Trophoblast cell (in vitro differentiated cells and primary cell): Measurements from ENCODE around the gene ERG28.
A peak's percentile ranks its signal among the peaks of the same experiment; 100 is the strongest.

Experiments
- DNase-seq, 2 donors: peaks; one replicate each; pipeline ENCODE4 v3.0.0-alpha.2; 2016
- H2AFZ ChIP-seq: 2 replicates; pipeline ENCODE4 v1.6.1; 2013; ENCODE audit warnings: low read length, moderate library complexity, mild to moderate bottlenecking; ENCODE audit not compliant: insufficient read depth, poor library complexity
- H2AK5ac ChIP-seq: 2 replicates; pipeline ENCODE4 v1.6.1; 2013; ENCODE audit warnings: mild to moderate bottlenecking, low read length
- H2BK120ac ChIP-seq: 2 replicates; pipeline ENCODE4 v1.6.1; 2013; ENCODE audit warnings: low read length, mild to moderate bottlenecking, moderate library complexity; ENCODE audit not compliant: insufficient read depth, poor library complexity
- H2BK12ac ChIP-seq: 2 replicates; pipeline ENCODE4 v1.6.1; 2013; ENCODE audit warnings: mild to moderate bottlenecking, low read length, moderate library complexity
- H2BK5ac ChIP-seq: 2 replicates; pipeline ENCODE4 v1.6.1; 2013; ENCODE audit warnings: low read length, low read depth, moderate library complexity, mild to moderate bottlenecking; ENCODE audit not compliant: poor library complexity
- H3K14ac ChIP-seq: 2 replicates; pipeline ENCODE4 v1.6.1; 2013; ENCODE audit warnings: mild to moderate bottlenecking, low read length
- H3K18ac ChIP-seq: 2 replicates; pipeline ENCODE4 v1.6.1; 2013; ENCODE audit warnings: mild to moderate bottlenecking, low read length
- H3K23ac ChIP-seq: 2 replicates; pipeline ENCODE4 v1.6.1; 2013; ENCODE audit warnings: low read length
- H3K27ac ChIP-seq: 2 replicates; pipeline ENCODE4 v1.5.1; 2013; ENCODE audit warnings: low read depth, mild to moderate bottlenecking, inconsistent platforms, low read length, moderate library complexity
- H3K27me3 ChIP-seq: 2 replicates; pipeline ENCODE4 v1.6.1; 2013; ENCODE audit warnings: inconsistent platforms, mild to moderate bottlenecking, low read length, moderate library complexity; ENCODE audit not compliant: insufficient read depth
- H3K36me3 ChIP-seq, 2 experiments: 1 replicate in 1 of 2; 2 replicates in 1 of 2; pipeline ENCODE4 v1.6.1; 2013; ENCODE audit warnings: low read length in 2 of 2, mild to moderate bottlenecking in 2 of 2, moderate library complexity in 1 of 2; ENCODE audit not compliant: insufficient read depth in 2 of 2, control insufficient read depth in 1 of 2
- H3K4ac ChIP-seq: 2 replicates; pipeline ENCODE4 v1.6.1; 2013; ENCODE audit warnings: low read depth, mild to moderate bottlenecking, low read length, moderate library complexity
- H3K4me1 ChIP-seq, 2 experiments: 1 replicate in 1 of 2; 2 replicates in 1 of 2; pipeline ENCODE4 v1.6.1; 2013; ENCODE audit warnings: low read length in 2 of 2, mild to moderate bottlenecking in 2 of 2, moderate library complexity in 1 of 2; ENCODE audit not compliant: insufficient read depth in 2 of 2, control insufficient read depth in 1 of 2
- H3K4me2 ChIP-seq: 2 replicates; pipeline ENCODE4 v1.6.1; 2013; ENCODE audit warnings: inconsistent platforms, mild to moderate bottlenecking, low read length, moderate library complexity
- H3K4me3 ChIP-seq: 2 replicates; pipeline ENCODE4 v1.5.1; 2013; ENCODE audit warnings: mild to moderate bottlenecking, low read depth, low read length, inconsistent platforms
- H3K79me1 ChIP-seq: one replicate; pipeline ENCODE4 v1.6.1; 2013; ENCODE audit warnings: low read length
- H3K79me2 ChIP-seq: 2 replicates; pipeline ENCODE4 v1.6.1; 2013; ENCODE audit warnings: low read length, mild to moderate bottlenecking; ENCODE audit not compliant: control insufficient read depth, insufficient read depth, poor library complexity
- H3K9ac ChIP-seq: 2 replicates; pipeline ENCODE4 v1.6.1; 2013; ENCODE audit warnings: mild to moderate bottlenecking, low read length
- H3K9me3 ChIP-seq: 2 replicates; pipeline ENCODE4 v1.6.1; 2013; ENCODE audit warnings: low read depth, mild to moderate bottlenecking, control low read depth, inconsistent platforms, low read length; ENCODE audit not compliant: insufficient read depth
- H4K12ac ChIP-seq: 2 replicates; pipeline ENCODE4 v1.6.1; 2013; ENCODE audit warnings: low read depth, mild to moderate bottlenecking, low read length, moderate library complexity
- H4K8ac ChIP-seq: 2 replicates; pipeline ENCODE4 v1.6.1; 2013; ENCODE audit warnings: low read depth, mild to moderate bottlenecking, low read length, moderate library complexity
- H4K91ac ChIP-seq: one replicate; pipeline ENCODE4 v1.6.1; 2013; ENCODE audit warnings: low read depth, mild to moderate bottlenecking, low read length, moderate library complexity
- WGBS: extraction: QIAGEN DNeasy Blood & Tissue Kit; methylation state at CpG from one replicate; pipeline ENCODE4 v1.1.7; 2013; ENCODE audit warnings: missing lambda C conversion rate; ENCODE audit not compliant: insufficient read length, insufficient coverage; ENCODE audit errors: extremely low coverage; 5-methylcytosine and 5-hydroxymethylcytosine counted together

ERG28 gene

GRCh38 chr14:75672605-75673192 is 12.0 kb upstream of the ERG28 start:
- H2AK5ac ChIP-seq: no peak overlapping the region
- H3K9ac ChIP-seq: no peak overlapping the region
- no peak overlapping the region for H3K18ac ChIP-seq
- H3K36me3 ChIP-seq: peaks cover 2 to 5% of the 10 kb centered on the region in 2 experiments
- H2BK5ac ChIP-seq: no peak overlapping the region
- H3K27ac ChIP-seq: no peak overlapping the region
- H3K14ac ChIP-seq: no peak overlapping the region
- whole genome bisulfite sequencing: no CpG with 5 or more reads among the region's 1 CpG
- H3K79me2 ChIP-seq: no peaks in the 10 kb centered on the region
- H3K4me2 ChIP-seq: no peak overlapping the region
- H3K4me1 ChIP-seq: no peaks in the 10 kb centered on the region
- no peak overlapping the region for H2BK12ac ChIP-seq
- no peak overlapping the region for H3K23ac ChIP-seq
- H4K12ac ChIP-seq: no peak overlapping the region
- H2BK120ac ChIP-seq: no peak overlapping the region
- no peak overlapping the region for H3K4me3 ChIP-seq
- no peak overlapping the region for H4K91ac ChIP-seq
- H4K8ac ChIP-seq: no peak overlapping the region
- H3K9me3 ChIP-seq: no peaks in the 10 kb centered on the region
- no peak overlapping the region for H3K4ac ChIP-seq
- H3K27me3 ChIP-seq: no peaks in the 10 kb centered on the region
- H2AFZ ChIP-seq: no peak overlapping the region
- H3K79me1 ChIP-seq: no peaks in the 10 kb centered on the region
- DNase-seq: no peak

- Histone ChIP-seq H3K4me1 (no peaks in the 10 kb centered on the region), H3K4me2 (no peak overlapping the region), H3K9ac (no peak overlapping the region), H3K9me3 (no peaks in the 10 kb centered on the region), H4K12ac (no peak overlapping the region), H2BK5ac (no peak overlapping the region), H2BK120ac (no peak overlapping the region), H3K4me3 (no peak overlapping the region), H4K8ac (no peak overlapping the region), H3K23ac (no peak overlapping the region), H3K27me3 (no peaks in the 10 kb centered on the region), H3K4ac (no peak overlapping the region), H3K18ac (no peak overlapping the region), H2AK5ac (no peak overlapping the region), H4K91ac (no peak overlapping the region), H2AFZ (no peak overlapping the region), H2BK12ac (no peak overlapping the region), H3K79me2 (no peaks in the 10 kb centered on the region), H3K14ac (no peak overlapping the region), H3K36me3 (peaks cover 4 to 12% of the 10 kb centered on the region in 2 experiments), H3K79me1 (no peaks in the 10 kb centered on the region), H3K27ac (no peak overlapping the region)
- no CpG with 5 or more reads among the region's 2 CpGs for WGBS
- DNase-seq: no peak
These were observed 6.6 kb upstream of the ERG28 start for GRCh38 chr14:75667099-75667765.

DNA sequence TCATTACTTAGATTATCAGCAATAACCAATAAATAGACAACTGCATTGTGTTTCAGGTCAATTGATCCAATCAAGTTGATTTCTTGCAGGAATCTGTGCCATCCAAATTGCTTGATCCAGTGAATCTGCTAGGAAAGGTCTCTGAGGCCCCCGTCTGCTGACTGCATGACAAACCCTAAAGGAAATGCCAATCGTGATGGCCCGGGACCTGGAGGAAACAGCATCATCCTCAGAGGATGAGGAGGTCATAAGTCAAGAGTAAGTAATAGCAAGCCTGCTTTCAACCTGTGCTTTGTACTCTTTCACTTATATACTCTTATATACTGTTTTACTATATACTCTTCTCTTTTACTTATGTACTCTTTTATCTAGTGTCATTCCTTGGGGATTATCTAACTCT is 2.3 kb upstream of the ERG28 start:
- Histone ChIP-seq H3K79me2 (peaks cover 6% of the 10 kb centered on the region), H3K79me1 (peaks cover 6% of the 10 kb centered on the region), H3K9me3 (no peaks in the 10 kb centered on the region), H3K27me3 (no peaks in the 10 kb centered on the region), H3K18ac (no peak overlapping the region), H3K4me2 (no peak overlapping the region), H2BK120ac (no peak overlapping the region), H2BK12ac (no peak overlapping the region), H3K27ac (no peak overlapping the region), H4K12ac (no peak overlapping the region), H3K4me3 (no peak overlapping the region), H4K8ac (no peak overlapping the region), H2AFZ (no peak overlapping the region), H3K14ac (no peak overlapping the region), H3K4ac (no peak overlapping the region), H4K91ac (no peak overlapping the region), H3K4me1 (peaks cover 0 to 6% of the 10 kb centered on the region in 2 experiments), H2BK5ac (no peak overlapping the region), H3K36me3 (peaks cover 4 to 7% of the 10 kb centered on the region in 2 experiments), H3K9ac (peak overlapping the region; percentile 55), H2AK5ac (no peak overlapping the region), H3K23ac (no peak overlapping the region)
- no peak for DNase-seq
- WGBS: no CpG with 5 or more reads among the region's 3 CpGs

- H3K9ac ChIP-seq: peak overlapping the region; percentile 86
- peak overlapping the region; percentile 81 for H2BK5ac ChIP-seq
- H3K79me2 ChIP-seq: peaks cover 6% of the 10 kb centered on the region
- peak overlapping the region; percentile 89 for H3K4ac ChIP-seq
- peak overlapping the region; percentile 59 for H3K4me2 ChIP-seq
- H3K9me3 ChIP-seq: no peaks in the 10 kb centered on the region
- peak overlapping the region; percentile 67 for H3K18ac ChIP-seq
- H4K12ac ChIP-seq: peak overlapping the region; percentile 81
- H2BK12ac ChIP-seq: peak overlapping the region; percentile 26
- H3K14ac ChIP-seq: peak overlapping the region; percentile 90
- peaks cover 4 to 15% of the 10 kb centered on the region in 2 experiments for H3K36me3 ChIP-seq
- peak overlapping the region; percentile 97 for H2AFZ ChIP-seq
- peaks cover 0 to 6% of the 10 kb centered on the region in 2 experiments for H3K4me1 ChIP-seq
- WGBS: no CpG with 5 or more reads among the region's 18 CpGs
- peak overlapping the region; percentile 84 for H3K4me3 ChIP-seq
- H2BK120ac ChIP-seq: peak overlapping the region; percentile 89
- H3K27me3 ChIP-seq: no peaks in the 10 kb centered on the region
- peak overlapping the region; percentile 86 for H3K27ac ChIP-seq
- no peak overlapping the region for H3K23ac ChIP-seq
- peaks cover 6% of the 10 kb centered on the region for H3K79me1 ChIP-seq
- peak in 1 of 2 donors; percentile 53 for DNase-seq
- peak overlapping the region; percentile 79 for H4K91ac ChIP-seq
- peak overlapping the region; percentile 89 for H4K8ac ChIP-seq
- no peak overlapping the region for H2AK5ac ChIP-seq
These were observed 781 bp upstream of the ERG28 start for GRCh38 chr14:75661499-75661814.
